CD4-positive, alpha-beta T cell (primary cell): ENCODE results near the gene TTLL8. TPM values are rescaled to one million over a fixed set of nuclear protein-coding genes. Genes with fewer than 3 reads are reported as not detected.
A peak's percentile ranks its signal among the peaks of the same experiment; 100 is the strongest.

ENCODE experiments used
- ATAC-seq: fragments of 200-7000 bp; cut with Tn5 transposase; one replicate; pipeline ENCODE4 v1.10.0; 2022; ENCODE audit warnings: mild to moderate bottlenecking; ENCODE audit not compliant: poor library complexity
- CTCF ChIA-PET: fragments of 350-600 bp; sonication (Branson Sonifier 250); formaldehyde crosslinking; loops from one replicate; lab custom pipeline; 2021; ENCODE audit warnings: antibody characterized with exemption, inconsistent platforms; lab: Charles Lee
- POLR2A ChIA-PET: fragments of 350-600 bp; sonication (Branson Sonifier 250); formaldehyde crosslinking; loops from one replicate; lab custom pipeline; 2021; ENCODE audit warnings: antibody characterized with exemption, inconsistent platforms; lab: Charles Lee
- DNase-seq, 14 experiments: peaks; one replicate each; pipeline ENCODE4 v3.0.0-alpha.2; 2013 to 2020; ENCODE audit warnings: mixed read lengths in 2 of 14
- H3K27ac ChIP-seq, 2 donors: one replicate each; pipeline versions ENCODE4 v1.5.1 to v1.7.0; 2013; ENCODE audit warnings: low read length in 2 of 2, low read depth in 1 of 2, mild to moderate bottlenecking in 1 of 2
- H3K27me3 ChIP-seq, 2 experiments: 1 replicate in 1 of 2; 2 replicates in 1 of 2; pipeline versions ENCODE4 v1.6.1 to v1.7.0; 2013; ENCODE audit warnings: low read length in 2 of 2, control low read depth in 1 of 2, mild to moderate bottlenecking in 1 of 2, moderate library complexity in 1 of 2; ENCODE audit not compliant: insufficient read depth in 2 of 2, control insufficient read depth in 1 of 2
- H3K36me3 ChIP-seq: one replicate; pipeline ENCODE4 v1.6.1; 2013; ENCODE audit warnings: low read length, control low read depth; ENCODE audit not compliant: insufficient read depth
- H3K4me1 ChIP-seq: one replicate; pipeline ENCODE4 v1.6.1; 2013; ENCODE audit warnings: low read length, control low read depth; ENCODE audit not compliant: insufficient read depth
- H3K4me3 ChIP-seq: one replicate; pipeline ENCODE4 v1.5.1; 2013; ENCODE audit warnings: mild to moderate bottlenecking, low read length, moderate library complexity
- H3K9me3 ChIP-seq, 2 experiments: 1 replicate in 1 of 2; 2 replicates in 1 of 2; pipeline versions ENCODE4 v1.6.1 to v1.7.0; 2013; ENCODE audit warnings: low read length in 2 of 2, mild to moderate bottlenecking in 2 of 2, control low read depth in 1 of 2, moderate library complexity in 1 of 2; ENCODE audit not compliant: control insufficient read depth in 1 of 2, insufficient read depth in 1 of 2
- H3K27ac Mint-ChIP-seq: one replicate; pipeline ENCODE4 v1.8.0; 2020; ENCODE audit warnings: mixed read lengths
- H3K27me3 Mint-ChIP-seq: one replicate; pipeline ENCODE4 v1.8.0; 2021; ENCODE audit warnings: mixed read lengths
- H3K36me3 Mint-ChIP-seq: one replicate; pipeline ENCODE4 v1.8.0; 2021; ENCODE audit warnings: low read depth, mixed read lengths
- H3K4me1 Mint-ChIP-seq: one replicate; pipeline ENCODE4 v1.8.0; 2021; ENCODE audit warnings: low read depth, mixed read lengths
- H3K4me3 Mint-ChIP-seq: one replicate; pipeline ENCODE4 v1.8.0; 2020; ENCODE audit warnings: mild to moderate bottlenecking, mixed read lengths
- H3K9me3 Mint-ChIP-seq: one replicate; pipeline ENCODE4 v1.8.0; 2020; ENCODE audit warnings: mixed read lengths
- CTCF ChIP-seq: fragments of 200-600 bp; IDR thresholded peaks from one replicate; pipeline ENCODE4 v1.8.0; 2022; ENCODE audit warnings: antibody characterized with exemption, mild to moderate bottlenecking
- intact Hi-C, 2 experiments: fragments of 100-400 bp; cut with DNase I in 1 of 2; cut with micrococcal nuclease in 1 of 2; formaldehyde crosslinking; loops; one replicate each; pipeline versions ENCODE4 v1.15.1 to v1.9.0; 2023 to 2025; cut with DNase I, micrococcal nuclease
- total RNA-seq, 174 experiments: library from RNA in 2 of 174; stranded (reverse) in 2 of 174; gene quantifications; one replicate each; pipeline ENCODE4 v1.2.3 and lab custom pipeline; 2021 to 2026

TTLL8 gene
- total RNA-seq, 2 experiments from 2014 or later = not detected

GRCh38 chr22:50014053-50014501, 44.0 kb downstream of the TTLL8 start:
- ChIA-PET CTCF (no interaction called here), POLR2A (no interaction called here)
- TF ChIP-seq CTCF = no peak
- no peaks in the 10 kb centered on the region for H3K36me3 Mint-ChIP-seq
- Histone ChIP-seq H3K36me3 (no peaks in the 10 kb centered on the region), H3K4me3 (no peak overlapping the region), H3K4me1 (peaks cover 80% of the 10 kb centered on the region), H3K9me3 (peaks cover 0 to 11% of the 10 kb centered on the region in 2 experiments), H3K27ac (no peak overlapping the region), H3K27me3 (peaks cover 16 to 25% of the 10 kb centered on the region in 2 experiments)
- no peak overlapping the region for H3K27ac Mint-ChIP-seq
- intact Hi-C loops = no loop called here
- H3K9me3 Mint-ChIP-seq = no peaks in the 10 kb centered on the region
- peaks cover 21% of the 10 kb centered on the region for H3K27me3 Mint-ChIP-seq
- DNase-seq (peak in 1 of 14 experiments; percentile 40), ATAC-seq (no peak)
- peaks cover 28% of the 10 kb centered on the region for H3K4me1 Mint-ChIP-seq
- no peak overlapping the region for H3K4me3 Mint-ChIP-seq

DNA sequence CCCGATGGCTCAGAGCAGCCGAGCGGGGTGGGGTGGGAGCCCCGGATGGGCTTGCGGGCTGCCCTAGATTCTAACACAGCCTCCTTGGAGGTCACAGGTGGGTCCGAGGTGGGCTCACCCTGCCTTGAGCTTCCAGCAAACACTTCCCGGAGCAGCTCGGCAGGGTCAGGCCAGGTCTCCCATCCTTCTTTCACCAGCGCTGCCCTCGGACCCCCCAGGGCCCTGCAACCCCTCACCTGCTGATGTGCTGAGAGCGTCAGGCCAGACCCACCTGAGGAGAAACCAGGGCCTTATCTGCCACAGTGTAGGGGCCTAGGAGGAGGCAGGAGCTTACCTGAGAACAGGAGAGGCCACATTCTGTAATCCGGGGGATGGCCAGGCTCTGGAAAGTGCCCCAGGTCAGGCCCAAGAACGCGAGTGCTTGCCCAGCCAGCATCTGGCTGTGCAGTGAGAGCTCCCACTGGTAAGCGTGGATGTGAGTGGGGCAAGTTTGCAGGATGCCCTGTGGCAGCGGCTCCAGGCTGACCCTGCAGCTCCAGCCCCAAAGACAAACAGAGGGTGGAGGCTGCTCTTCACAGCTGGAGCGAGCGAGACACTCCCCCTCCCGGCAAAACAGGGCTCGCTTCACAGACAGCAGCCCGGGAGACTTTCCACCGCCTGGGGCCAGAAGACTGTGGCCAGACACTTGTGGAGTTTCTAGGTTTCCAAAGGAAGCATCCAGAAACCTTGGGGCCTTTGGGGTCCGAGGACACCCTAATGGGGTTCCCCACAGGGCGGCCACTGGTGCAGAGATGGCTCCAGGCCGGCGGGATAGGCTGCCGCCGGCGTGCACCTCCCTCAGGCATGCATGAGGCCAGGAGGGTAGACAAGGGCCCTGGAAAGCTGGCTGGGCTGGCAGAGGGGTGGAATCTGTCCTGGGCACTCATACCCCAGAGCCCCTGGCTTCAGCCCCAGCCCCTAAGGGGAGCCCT, 45.6 kb downstream of the TTLL8 start, which contains the start of gene IL17REL:
Gene IL17REL, minus strand, starts transcription at position 555 of the 971 bp plus-strand sequence. Its CDS starts 119 bp downstream, at position 436.
- H3K27me3 ChIP-seq = peaks cover 16 to 26% of the 10 kb centered on the region in 2 experiments

More for the DNA sequence above, 45.6 kb downstream of the TTLL8 start, which contains the start of gene IL17REL:
- no peak for TF ChIP-seq CTCF
- H3K4me3 ChIP-seq = no peak within 1 kb of the TSS
- H3K36me3 ChIP-seq = no peaks in the 10 kb centered on the region
- intact Hi-C loops = no loop called here
- H3K4me3 Mint-ChIP-seq = peak within 1 kb of the TSS; percentile 51
- ChIA-PET POLR2A (no interaction called here), CTCF (interaction anchor here (1.1 kb wide), 1 partner anchor 18 kb away, joined by 3 read pairs; no protein-coding TSS in a partner anchor)
- H3K27ac ChIP-seq = no peak within 1 kb of the TSS
- peaks cover 64% of the 10 kb centered on the region for H3K4me1 ChIP-seq
- H3K4me1 Mint-ChIP-seq = peaks cover 12% of the 10 kb centered on the region
- no peak for DNase-seq
- no peak within 1 kb of the TSS for H3K27ac Mint-ChIP-seq
- no peaks in the 10 kb centered on the region for H3K36me3 Mint-ChIP-seq
- H3K27me3 Mint-ChIP-seq = peaks cover 26% of the 10 kb centered on the region
- no peaks in the 10 kb centered on the region for H3K9me3 Mint-ChIP-seq
- peaks cover 0 to 11% of the 10 kb centered on the region in 2 experiments for H3K9me3 ChIP-seq
- no peak for ATAC-seq
